Epithelial cell of esophagus (primary cell): ENCODE measurements around the gene VPS35L.
"Not testable (repeated sequence)": the region's sequence is repeated elsewhere in the genome, so short reads cannot be mapped to it uniquely, and the experiment has no call there.

Experiments
- DNase-seq: peaks from one replicate; pipeline ENCODE4 v3.0.0; 2010; ENCODE audit warnings: low read depth
- H3K4me3 ChIP-seq: 2 replicates; pipeline ENCODE4 v1.5.1; 2011; ENCODE audit warnings: mild to moderate bottlenecking, low read length, control low read depth
- CTCF ChIP-seq: IDR thresholded peaks from 2 replicates; pipeline ENCODE4 v1.5.1; 2011; ENCODE audit warnings: low read depth, mild to moderate bottlenecking, low read length, control low read depth, inconsistent platforms; ENCODE audit not compliant: insufficient read depth; ENCODE audit errors: missing control alignments

The VPS35L gene

GRCh38 chr16:19528666-19529065 lies 26.8 kb upstream of the VPS35L start:
- H3K4me3 ChIP-seq, result no peak overlapping the region
- DNase-seq, result no peak
- TF ChIP-seq CTCF, result no peak

- DNase-seq, result no peak
- no peak overlapping the region for H3K4me3 ChIP-seq
- no peak for TF ChIP-seq CTCF
These were observed 22.9 kb upstream of the VPS35L start for GRCh38 chr16:19532601-19533000.

- H3K4me3 ChIP-seq, result no peak overlapping the region
- TF ChIP-seq CTCF, result no peak
- no peak for DNase-seq
These were observed 15.1 kb upstream of the VPS35L start for GRCh38 chr16:19540241-19540970.

GRCh38 chr16:19542138-19542821 lies 13.2 kb upstream of the VPS35L start:
- H3K4me3 ChIP-seq, result no peak overlapping the region
- no peak for TF ChIP-seq CTCF
- peak; percentile 45 for DNase-seq

- H3K4me3 ChIP-seq, DNase-seq: not testable (repeated sequence)
These were observed 12.1 kb upstream of the VPS35L start for GRCh38 chr16:19543278-19543996.

GRCh38 chr16:19548144-19548543 lies 7.4 kb upstream of the VPS35L start:
- no peak for DNase-seq
- no peak overlapping the region for H3K4me3 ChIP-seq
- TF ChIP-seq CTCF, result no peak

- no peak for TF ChIP-seq CTCF
- no peak overlapping the region for H3K4me3 ChIP-seq
- no peak for DNase-seq
These were observed 5.8 kb upstream of the VPS35L start for GRCh38 chr16:19549673-19550072.
